ENCODE results near the gene MYLK3.

Gene MYLK3

DNA sequence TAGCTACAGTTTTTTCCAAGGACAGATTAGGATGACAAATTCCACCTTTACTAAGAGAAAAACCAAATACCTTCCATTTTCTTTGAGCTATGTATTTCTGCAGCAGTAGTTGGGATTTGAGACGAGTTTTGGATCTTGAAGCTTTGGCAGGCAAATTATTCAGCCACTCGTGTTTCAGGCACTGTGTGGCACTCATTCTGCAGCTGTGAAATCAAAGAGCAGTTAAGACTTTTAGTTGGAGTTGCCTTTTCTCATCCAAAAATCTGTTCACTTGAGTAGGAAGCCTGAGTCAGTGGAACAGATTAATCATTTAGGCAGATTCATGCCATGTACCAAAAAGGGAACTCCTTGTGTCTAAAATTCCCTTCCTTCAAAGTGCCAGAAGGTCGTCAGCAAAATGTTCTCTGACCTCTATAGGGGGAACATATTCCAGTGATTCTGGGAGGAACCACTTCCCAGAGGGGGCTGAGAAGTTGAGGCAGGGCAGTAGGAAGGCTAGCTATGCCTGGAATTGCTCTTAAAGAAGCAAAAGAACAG, 38.6 kb downstream of the MYLK3 start:
- TF ChIP-seq, protein P1, sequence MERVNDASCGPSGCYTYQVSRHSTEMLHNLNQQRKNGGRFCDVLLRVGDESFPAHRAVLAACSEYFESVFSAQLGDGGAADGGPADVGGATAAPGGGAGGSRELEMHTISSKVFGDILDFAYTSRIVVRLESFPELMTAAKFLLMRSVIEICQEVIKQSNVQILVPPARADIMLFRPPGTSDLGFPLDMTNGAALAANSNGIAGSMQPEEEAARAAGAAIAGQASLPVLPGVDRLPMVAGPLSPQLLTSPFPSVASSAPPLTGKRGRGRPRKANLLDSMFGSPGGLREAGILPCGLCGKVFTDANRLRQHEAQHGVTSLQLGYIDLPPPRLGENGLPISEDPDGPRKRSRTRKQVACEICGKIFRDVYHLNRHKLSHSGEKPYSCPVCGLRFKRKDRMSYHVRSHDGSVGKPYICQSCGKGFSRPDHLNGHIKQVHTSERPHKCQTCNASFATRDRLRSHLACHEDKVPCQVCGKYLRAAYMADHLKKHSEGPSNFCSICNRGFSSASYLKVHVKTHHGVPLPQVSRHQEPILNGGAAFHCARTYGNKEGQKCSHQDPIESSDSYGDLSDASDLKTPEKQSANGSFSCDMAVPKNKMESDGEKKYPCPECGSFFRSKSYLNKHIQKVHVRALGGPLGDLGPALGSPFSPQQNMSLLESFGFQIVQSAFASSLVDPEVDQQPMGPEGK (CRISPR knock-in tag; IDR thresholded peaks at IDR 0.05; ENCODE audit: borderline replicate concordance) = no peak
- TF ChIP-seq ESRRG (CRISPR knock-in tag; IDR thresholded peaks at IDR 0.05) (no peak), ZFP30 (CRISPR knock-in tag; IDR thresholded peaks at IDR 0.05) (no peak), SNAI2 (CRISPR knock-in tag; IDR thresholded peaks at IDR 0.05) (no peak), ISL1 (CRISPR knock-in tag; IDR thresholded peaks at IDR 0.05) (no peak), CSDC2 (CRISPR knock-in tag; IDR thresholded peaks at IDR 0.05) (no peak), ZFP3 (CRISPR knock-in tag; IDR thresholded peaks at IDR 0.05) (no peak), PPARA (CRISPR knock-in tag; IDR thresholded peaks at IDR 0.05; ENCODE audit: borderline replicate concordance) (no peak), ZNF565 (CRISPR knock-in tag; conservative IDR thresholded peaks at IDR 0.05; ENCODE audit: low read depth) (no peak), RARB (CRISPR knock-in tag; IDR thresholded peaks at IDR 0.05) (no peak)
- TF ChIP-seq, protein P2, sequence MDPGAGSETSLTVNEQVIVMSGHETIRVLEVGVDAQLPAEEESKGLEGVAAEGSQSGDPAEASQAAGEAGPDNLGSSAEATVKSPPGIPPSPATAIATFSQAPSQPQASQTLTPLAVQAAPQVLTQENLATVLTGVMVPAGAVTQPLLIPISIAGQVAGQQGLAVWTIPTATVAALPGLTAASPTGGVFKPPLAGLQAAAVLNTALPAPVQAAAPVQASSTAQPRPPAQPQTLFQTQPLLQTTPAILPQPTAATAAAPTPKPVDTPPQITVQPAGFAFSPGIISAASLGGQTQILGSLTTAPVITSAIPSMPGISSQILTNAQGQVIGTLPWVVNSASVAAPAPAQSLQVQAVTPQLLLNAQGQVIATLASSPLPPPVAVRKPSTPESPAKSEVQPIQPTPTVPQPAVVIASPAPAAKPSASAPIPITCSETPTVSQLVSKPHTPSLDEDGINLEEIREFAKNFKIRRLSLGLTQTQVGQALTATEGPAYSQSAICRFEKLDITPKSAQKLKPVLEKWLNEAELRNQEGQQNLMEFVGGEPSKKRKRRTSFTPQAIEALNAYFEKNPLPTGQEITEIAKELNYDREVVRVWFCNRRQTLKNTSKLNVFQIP (CRISPR knock-in tag; IDR thresholded peaks at IDR 0.05; ENCODE audit: borderline replicate concordance, low read depth) = no peak
- no peak for ATAC-seq

DNA sequence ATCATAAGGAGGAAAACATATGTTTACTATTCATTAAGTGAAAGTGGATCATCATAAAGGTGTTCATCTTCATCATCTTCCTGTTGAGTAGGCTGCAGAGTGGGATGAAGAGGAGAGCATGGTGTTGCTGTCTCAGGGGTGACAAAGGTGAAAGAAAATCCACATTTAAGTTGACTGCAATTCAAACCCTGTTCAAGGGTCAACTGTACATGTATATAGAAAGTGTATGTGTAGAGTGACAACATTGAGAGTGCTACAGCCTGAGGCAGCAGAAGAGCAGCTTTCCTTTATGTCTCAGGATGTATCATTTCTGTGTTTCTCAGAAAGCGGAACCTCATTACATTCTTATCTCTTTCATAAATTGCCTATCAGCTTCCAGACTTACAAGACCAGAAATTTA, 41.5 kb downstream of the MYLK3 start:
- TF ChIP-seq TOX (CRISPR knock-in tag; IDR thresholded peaks at IDR 0.05; ENCODE audit: borderline replicate concordance) = no peak
- no peak for TF ChIP-seq TCF4 (CRISPR knock-in tag; IDR thresholded peaks at IDR 0.05; ENCODE audit: borderline replicate concordance)
- no peak for TF ChIP-seq ZNF565 (CRISPR knock-in tag; conservative IDR thresholded peaks at IDR 0.05; ENCODE audit: low read depth)
- no peak for TF ChIP-seq ZFP30 (CRISPR knock-in tag; IDR thresholded peaks at IDR 0.05)
- TF ChIP-seq ISL1 (CRISPR knock-in tag; IDR thresholded peaks at IDR 0.05) = no peak
- TF ChIP-seq, protein P3, sequence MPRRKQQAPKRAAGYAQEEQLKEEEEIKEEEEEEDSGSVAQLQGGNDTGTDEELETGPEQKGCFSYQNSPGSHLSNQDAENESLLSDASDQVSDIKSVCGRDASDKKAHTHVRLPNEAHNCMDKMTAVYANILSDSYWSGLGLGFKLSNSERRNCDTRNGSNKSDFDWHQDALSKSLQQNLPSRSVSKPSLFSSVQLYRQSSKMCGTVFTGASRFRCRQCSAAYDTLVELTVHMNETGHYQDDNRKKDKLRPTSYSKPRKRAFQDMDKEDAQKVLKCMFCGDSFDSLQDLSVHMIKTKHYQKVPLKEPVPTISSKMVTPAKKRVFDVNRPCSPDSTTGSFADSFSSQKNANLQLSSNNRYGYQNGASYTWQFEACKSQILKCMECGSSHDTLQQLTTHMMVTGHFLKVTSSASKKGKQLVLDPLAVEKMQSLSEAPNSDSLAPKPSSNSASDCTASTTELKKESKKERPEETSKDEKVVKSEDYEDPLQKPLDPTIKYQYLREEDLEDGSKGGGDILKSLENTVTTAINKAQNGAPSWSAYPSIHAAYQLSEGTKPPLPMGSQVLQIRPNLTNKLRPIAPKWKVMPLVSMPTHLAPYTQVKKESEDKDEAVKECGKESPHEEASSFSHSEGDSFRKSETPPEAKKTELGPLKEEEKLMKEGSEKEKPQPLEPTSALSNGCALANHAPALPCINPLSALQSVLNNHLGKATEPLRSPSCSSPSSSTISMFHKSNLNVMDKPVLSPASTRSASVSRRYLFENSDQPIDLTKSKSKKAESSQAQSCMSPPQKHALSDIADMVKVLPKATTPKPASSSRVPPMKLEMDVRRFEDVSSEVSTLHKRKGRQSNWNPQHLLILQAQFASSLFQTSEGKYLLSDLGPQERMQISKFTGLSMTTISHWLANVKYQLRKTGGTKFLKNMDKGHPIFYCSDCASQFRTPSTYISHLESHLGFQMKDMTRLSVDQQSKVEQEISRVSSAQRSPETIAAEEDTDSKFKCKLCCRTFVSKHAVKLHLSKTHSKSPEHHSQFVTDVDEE (CRISPR knock-in tag; IDR thresholded peaks at IDR 0.05) = no peak
- no peak for TF ChIP-seq CSDC2 (CRISPR knock-in tag; IDR thresholded peaks at IDR 0.05)
- TF ChIP-seq, protein P1 (CRISPR knock-in tag; IDR thresholded peaks at IDR 0.05; ENCODE audit: borderline replicate concordance) = no peak
- no peak for TF ChIP-seq ZNF8 (CRISPR knock-in tag; IDR thresholded peaks at IDR 0.05)
- no peak for TF ChIP-seq ESRRG (CRISPR knock-in tag; IDR thresholded peaks at IDR 0.05)
- no peak for TF ChIP-seq ARNTL (CRISPR knock-in tag; IDR thresholded peaks at IDR 0.05; ENCODE audit: borderline replicate concordance, low read depth)
- ATAC-seq = no peak

DNA sequence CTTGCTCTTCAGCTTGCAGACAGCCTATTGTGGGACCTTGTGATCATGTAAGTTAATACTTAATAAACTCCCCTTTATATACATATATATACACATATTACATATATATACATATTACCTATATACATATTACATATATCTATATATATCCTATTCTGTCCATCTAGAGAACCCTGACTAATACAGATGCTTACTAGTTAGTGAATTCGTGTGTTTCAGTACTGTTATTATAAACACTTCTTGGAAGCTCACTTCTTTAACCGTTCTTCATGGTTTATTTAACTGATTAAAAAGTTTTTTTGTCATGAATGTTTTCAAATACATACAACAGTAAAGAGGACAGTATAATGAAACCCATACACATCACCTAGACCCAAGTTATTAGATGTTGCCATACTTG, 46.1 kb downstream of the MYLK3 start:
- ATAC-seq = no peak
- no peak for TF ChIP-seq ESRRG (CRISPR knock-in tag; IDR thresholded peaks at IDR 0.05)
- TF ChIP-seq, protein P4, sequence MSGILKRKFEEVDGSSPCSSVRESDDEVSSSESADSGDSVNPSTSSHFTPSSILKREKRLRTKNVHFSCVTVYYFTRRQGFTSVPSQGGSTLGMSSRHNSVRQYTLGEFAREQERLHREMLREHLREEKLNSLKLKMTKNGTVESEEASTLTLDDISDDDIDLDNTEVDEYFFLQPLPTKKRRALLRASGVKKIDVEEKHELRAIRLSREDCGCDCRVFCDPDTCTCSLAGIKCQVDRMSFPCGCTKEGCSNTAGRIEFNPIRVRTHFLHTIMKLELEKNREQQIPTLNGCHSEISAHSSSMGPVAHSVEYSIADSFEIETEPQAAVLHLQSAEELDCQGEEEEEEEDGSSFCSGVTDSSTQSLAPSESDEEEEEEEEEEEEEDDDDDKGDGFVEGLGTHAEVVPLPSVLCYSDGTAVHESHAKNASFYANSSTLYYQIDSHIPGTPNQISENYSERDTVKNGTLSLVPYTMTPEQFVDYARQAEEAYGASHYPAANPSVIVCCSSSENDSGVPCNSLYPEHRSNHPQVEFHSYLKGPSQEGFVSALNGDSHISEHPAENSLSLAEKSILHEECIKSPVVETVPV (CRISPR knock-in tag; IDR thresholded peaks at IDR 0.05) = no peak
- TF ChIP-seq PPARA (CRISPR knock-in tag; IDR thresholded peaks at IDR 0.05; ENCODE audit: borderline replicate concordance) = no peak
- no peak for TF ChIP-seq ZNF8 (CRISPR knock-in tag; IDR thresholded peaks at IDR 0.05)

DNA sequence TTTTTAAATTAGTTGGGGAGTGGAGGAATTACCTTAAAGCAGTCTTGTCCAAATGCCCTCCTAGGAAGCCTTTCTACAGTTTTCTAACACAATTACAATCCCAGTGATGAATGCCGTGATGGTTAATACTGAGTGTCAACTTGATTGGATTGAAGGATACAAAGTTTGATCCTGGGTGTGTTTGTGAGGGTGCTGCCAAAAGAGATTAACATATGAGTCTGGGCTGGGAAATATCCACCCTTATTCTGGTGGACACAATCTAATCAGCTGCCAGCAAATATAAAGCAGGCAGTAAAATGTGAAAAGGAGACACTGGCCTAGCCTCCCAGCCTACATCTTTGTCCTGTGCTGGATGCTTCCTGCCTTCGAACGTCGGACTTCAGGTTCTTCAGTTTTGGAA, 46.5 kb downstream of the MYLK3 start:
- ATAC-seq = no peak
- no peak for TF ChIP-seq ZC3H10 (CRISPR knock-in tag; IDR thresholded peaks at IDR 0.05)
- no peak for TF ChIP-seq TOX (CRISPR knock-in tag; IDR thresholded peaks at IDR 0.05; ENCODE audit: borderline replicate concordance)
- TF ChIP-seq ISL1 (CRISPR knock-in tag; IDR thresholded peaks at IDR 0.05) = no peak
- TF ChIP-seq, protein P1 (CRISPR knock-in tag; IDR thresholded peaks at IDR 0.05; ENCODE audit: borderline replicate concordance) = no peak
- no peak for TF ChIP-seq ESRRG (CRISPR knock-in tag; IDR thresholded peaks at IDR 0.05)
- no peak for TF ChIP-seq ZNF8 (CRISPR knock-in tag; IDR thresholded peaks at IDR 0.05)
- no peak for TF ChIP-seq PPARA (CRISPR knock-in tag; IDR thresholded peaks at IDR 0.05; ENCODE audit: borderline replicate concordance)
- no peak for TF ChIP-seq RARB (CRISPR knock-in tag; IDR thresholded peaks at IDR 0.05)
- TF ChIP-seq, protein P3 (CRISPR knock-in tag; IDR thresholded peaks at IDR 0.05) = no peak
- TF ChIP-seq ZNF70 (CRISPR knock-in tag; IDR thresholded peaks at IDR 0.05) = no peak
- no peak for TF ChIP-seq ZNF565 (CRISPR knock-in tag; conservative IDR thresholded peaks at IDR 0.05; ENCODE audit: low read depth)
- TF ChIP-seq ZFP30 (CRISPR knock-in tag; IDR thresholded peaks at IDR 0.05) = no peak

Data from SK-N-SH treated with all-trans-retinoic acid at 6 μM for 48 hours (cell line).